ENCODE data around the gene ARPC1A. TPM values are rescaled to one million over a fixed set of nuclear protein-coding genes. Genes with fewer than 3 reads are reported as not detected.
"Not testable (repeated sequence)": the region's sequence is repeated elsewhere in the genome, so short reads cannot be mapped to it uniquely, and the experiment has no call there.

The ARPC1A gene
- total and polyA plus RNA-seq, 4 donors: 82.4 to 147 (median 121) TPM

DNA sequence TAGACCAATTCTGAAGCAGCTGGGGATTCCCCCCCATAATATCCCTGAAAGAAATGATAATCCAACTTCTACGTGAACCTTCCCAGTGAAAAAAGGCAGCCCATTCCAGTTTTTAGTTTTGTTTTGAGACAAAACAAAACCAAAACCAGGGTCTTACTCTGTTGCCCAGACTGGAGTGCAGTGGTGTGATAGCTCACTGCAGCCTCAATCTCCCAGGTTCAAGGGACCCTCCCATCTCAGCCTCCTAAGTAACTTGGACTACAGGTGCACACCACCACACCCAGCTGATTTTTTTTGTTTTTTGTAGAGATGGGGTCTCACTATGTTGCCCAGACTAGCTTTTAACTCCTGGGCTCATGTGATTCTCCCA is 12.5 kb upstream of the ARPC1A start:
- no peaks in the 10 kb centered on the region for H3K36me3 ChIP-seq (ENCODE audit: control insufficient read depth, insufficient read depth, low read length)
- no peaks in the 10 kb centered on the region for H3K27me3 ChIP-seq (ENCODE audit: control insufficient read depth, insufficient read depth, low read length)
- DNase-seq (ENCODE audit: low read depth in 4 of 6, low spot score in 6 of 6): no peak
- no peak overlapping the region for H3K27ac ChIP-seq (ENCODE audit: low read depth, low read length)
- H3K4me1 ChIP-seq (ENCODE audit: control insufficient read depth, insufficient read depth, low read length): no peaks in the 10 kb centered on the region
- WGBS (ENCODE audit: insufficient coverage): no CpG with 5 or more reads among the region's 1 CpG
- H3K9me3 ChIP-seq (ENCODE audit: control insufficient read depth, insufficient read depth, low read length): no peaks in the 10 kb centered on the region
- no peak overlapping the region for H3K4me3 ChIP-seq (ENCODE audit: low read depth, low read length)

DNA sequence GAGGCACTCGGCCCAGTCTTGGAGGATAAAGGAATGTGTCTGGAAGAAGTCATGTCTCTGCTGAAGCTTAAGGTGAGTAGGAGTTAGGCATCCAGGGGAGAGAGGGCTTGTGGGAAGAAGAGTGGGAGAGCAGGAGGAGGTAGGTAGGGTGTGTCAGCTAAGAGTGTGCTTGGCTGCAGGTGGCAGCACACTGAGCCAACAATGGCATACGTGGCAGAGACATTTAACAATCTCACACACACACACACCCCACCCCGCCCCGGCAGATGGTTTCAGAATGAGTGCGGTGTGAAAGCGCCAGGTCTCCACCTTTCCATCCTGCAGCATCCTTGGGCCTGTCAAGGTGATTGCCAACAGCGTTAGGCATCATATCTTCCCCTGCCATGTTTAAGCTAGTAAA is 11.2 kb upstream of the ARPC1A start:
- Histone ChIP-seq H3K4me3 (ENCODE audit: low read depth, low read length) (no peak overlapping the region), H3K36me3 (ENCODE audit: control insufficient read depth, insufficient read depth, low read length) (no peaks in the 10 kb centered on the region), H3K27me3 (ENCODE audit: control insufficient read depth, insufficient read depth, low read length) (no peaks in the 10 kb centered on the region), H3K4me1 (ENCODE audit: control insufficient read depth, insufficient read depth, low read length) (no peaks in the 10 kb centered on the region), H3K27ac (ENCODE audit: low read depth, low read length) (no peak overlapping the region), H3K9me3 (ENCODE audit: control insufficient read depth, insufficient read depth, low read length) (no peaks in the 10 kb centered on the region)
- 89% methylated on average over 7 of the region's 7 CpGs for WGBS (ENCODE audit: insufficient coverage)
- DNase-seq (ENCODE audit: low read depth in 4 of 6, low spot score in 6 of 6): no peak

DNA sequence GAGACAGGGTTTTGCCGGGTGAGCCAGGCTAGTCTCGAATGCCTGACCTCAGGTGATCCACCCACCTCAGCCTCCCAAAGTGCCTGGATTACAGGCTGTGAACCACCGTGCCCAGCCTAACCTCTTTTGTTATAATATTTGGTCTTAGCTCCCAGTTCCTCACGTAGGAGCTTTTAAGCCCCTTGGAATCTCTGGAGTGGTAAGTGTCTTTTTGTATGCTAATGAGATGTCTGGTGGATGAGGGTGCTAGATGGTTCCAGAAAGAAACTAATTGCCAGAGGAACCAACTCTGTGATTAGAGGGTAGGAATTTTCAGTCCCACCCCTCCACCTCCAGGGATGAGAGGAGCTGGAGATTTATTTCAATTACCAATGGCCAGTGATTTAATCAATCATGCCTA is 5.3 kb upstream of the ARPC1A start:
- DNase-seq (ENCODE audit: low read depth in 4 of 6, low spot score in 6 of 6): no peak
- Histone ChIP-seq H3K27ac (ENCODE audit: low read depth, low read length) (no peak overlapping the region), H3K4me3 (ENCODE audit: low read depth, low read length) (no peak overlapping the region), H3K36me3 (ENCODE audit: control insufficient read depth, insufficient read depth, low read length) (no peaks in the 10 kb centered on the region), H3K27me3 (ENCODE audit: control insufficient read depth, insufficient read depth, low read length) (no peaks in the 10 kb centered on the region), H3K9me3 (ENCODE audit: control insufficient read depth, insufficient read depth, low read length) (no peaks in the 10 kb centered on the region), H3K4me1 (ENCODE audit: control insufficient read depth, insufficient read depth, low read length) (peaks cover 9% of the 10 kb centered on the region)
- 74% methylated on average over 2 of the region's 4 CpGs for WGBS (ENCODE audit: insufficient coverage)

DNA sequence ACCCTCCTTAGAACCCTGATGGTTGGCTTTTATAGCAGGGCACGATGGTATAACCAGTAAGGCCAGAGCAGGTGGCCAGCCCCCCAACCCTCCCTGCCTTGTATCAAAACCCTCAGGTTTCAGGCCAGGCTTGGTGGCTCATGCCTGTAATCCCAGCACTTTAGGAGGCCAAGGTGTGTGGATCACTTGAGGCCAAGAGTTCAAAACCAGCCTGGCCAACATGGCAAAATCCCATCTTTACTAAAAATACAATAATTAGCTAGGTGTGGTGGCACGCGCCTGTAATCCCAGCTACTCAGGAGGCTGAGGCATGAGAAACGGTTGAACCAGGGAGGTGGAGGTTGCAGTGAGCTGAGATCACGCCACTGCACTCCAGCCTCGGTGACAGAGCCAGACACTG is 3.0 kb upstream of the ARPC1A start:
- H3K27me3 ChIP-seq (ENCODE audit: control insufficient read depth, insufficient read depth, low read length); H3K27ac ChIP-seq (ENCODE audit: low read depth, low read length); DNase-seq (ENCODE audit: low read depth in 4 of 6, low spot score in 6 of 6); H3K9me3 ChIP-seq (ENCODE audit: control insufficient read depth, insufficient read depth, low read length); H3K36me3 ChIP-seq (ENCODE audit: control insufficient read depth, insufficient read depth, low read length); H3K4me3 ChIP-seq (ENCODE audit: low read depth, low read length): not testable (repeated sequence)
- WGBS (ENCODE audit: insufficient coverage): 50% methylated on average over 1 of the region's 6 CpGs
- H3K4me1 ChIP-seq (ENCODE audit: control insufficient read depth, insufficient read depth, low read length): peaks cover 17% of the 10 kb centered on the region

DNA sequence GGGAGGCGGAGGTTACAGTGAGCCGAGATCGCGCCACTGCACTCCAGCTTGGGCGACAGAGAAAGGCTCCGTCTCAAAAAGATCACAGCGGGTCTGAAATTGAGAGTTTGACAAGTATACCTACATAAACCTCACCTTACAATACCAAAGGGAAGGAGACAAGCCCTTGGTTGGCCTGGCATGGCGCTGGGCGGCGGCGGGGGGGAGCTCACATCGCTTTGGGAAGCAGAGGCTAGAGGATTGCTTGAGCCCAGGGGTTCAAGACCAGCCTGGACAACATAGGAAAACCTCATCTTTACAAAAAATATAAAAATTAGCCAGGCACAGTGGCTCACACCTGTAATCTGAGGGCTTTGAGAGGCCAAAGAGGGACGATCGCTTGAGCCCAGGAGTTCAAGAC is 1.1 kb upstream of the ARPC1A start:
- WGBS (ENCODE audit: insufficient coverage): no CpG with 5 or more reads among the region's 14 CpGs
- H3K4me3 ChIP-seq (ENCODE audit: low read depth, low read length): no peak overlapping the region
- H3K27ac ChIP-seq (ENCODE audit: low read depth, low read length): no peak overlapping the region

DNA sequence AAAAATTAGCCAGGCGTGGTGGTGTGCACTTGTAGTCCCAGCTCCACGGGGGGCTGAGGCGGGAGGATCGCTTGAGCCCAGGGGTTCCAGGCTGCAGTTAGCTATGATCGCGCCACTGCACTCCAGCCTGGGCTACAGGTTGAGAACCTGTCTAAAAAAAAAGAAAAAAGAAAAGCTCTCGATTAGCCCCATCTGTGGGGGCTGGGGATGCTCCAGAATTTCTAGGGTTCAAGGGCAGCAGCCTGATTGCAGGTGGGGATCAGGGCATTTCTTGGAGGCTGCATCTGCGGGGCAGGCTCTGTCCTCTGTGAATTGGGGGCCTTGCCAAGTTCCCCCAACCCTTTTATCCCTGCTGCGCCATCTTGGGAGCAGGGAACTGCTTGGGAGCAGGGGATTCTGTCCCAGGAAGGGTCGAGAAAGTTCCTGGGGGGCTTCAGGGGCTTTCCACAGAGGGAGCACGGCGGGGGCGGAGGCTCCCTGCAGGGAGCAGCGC is 651 bp upstream of the ARPC1A start:
- H3K4me3 ChIP-seq (ENCODE audit: low read depth, low read length): peak overlapping the region; percentile 93
- DNase-seq (ENCODE audit: low read depth in 4 of 6, low spot score in 6 of 6): peak in 2 of 6 donors; percentile 14 to 58
- H3K36me3 ChIP-seq (ENCODE audit: control insufficient read depth, insufficient read depth, low read length): no peaks in the 10 kb centered on the region
- H3K27me3 ChIP-seq (ENCODE audit: control insufficient read depth, insufficient read depth, low read length): no peaks in the 10 kb centered on the region
- peak overlapping the region; percentile 80 for H3K27ac ChIP-seq (ENCODE audit: low read depth, low read length)
- peaks cover 20% of the 10 kb centered on the region for H3K4me1 ChIP-seq (ENCODE audit: control insufficient read depth, insufficient read depth, low read length)
- H3K9me3 ChIP-seq (ENCODE audit: control insufficient read depth, insufficient read depth, low read length): no peaks in the 10 kb centered on the region
- WGBS (ENCODE audit: insufficient coverage): 15% methylated on average over 14 of the region's 14 CpGs

More for the DNA sequence above, 1.1 kb upstream of the ARPC1A start:
- Histone ChIP-seq H3K27me3 (ENCODE audit: control insufficient read depth, insufficient read depth, low read length) (no peaks in the 10 kb centered on the region), H3K9me3 (ENCODE audit: control insufficient read depth, insufficient read depth, low read length) (no peaks in the 10 kb centered on the region), H3K36me3 (ENCODE audit: control insufficient read depth, insufficient read depth, low read length) (no peaks in the 10 kb centered on the region), H3K4me1 (ENCODE audit: control insufficient read depth, insufficient read depth, low read length) (peaks cover 20% of the 10 kb centered on the region)
- DNase-seq (ENCODE audit: low read depth in 4 of 6, low spot score in 6 of 6): no peak

DNA sequence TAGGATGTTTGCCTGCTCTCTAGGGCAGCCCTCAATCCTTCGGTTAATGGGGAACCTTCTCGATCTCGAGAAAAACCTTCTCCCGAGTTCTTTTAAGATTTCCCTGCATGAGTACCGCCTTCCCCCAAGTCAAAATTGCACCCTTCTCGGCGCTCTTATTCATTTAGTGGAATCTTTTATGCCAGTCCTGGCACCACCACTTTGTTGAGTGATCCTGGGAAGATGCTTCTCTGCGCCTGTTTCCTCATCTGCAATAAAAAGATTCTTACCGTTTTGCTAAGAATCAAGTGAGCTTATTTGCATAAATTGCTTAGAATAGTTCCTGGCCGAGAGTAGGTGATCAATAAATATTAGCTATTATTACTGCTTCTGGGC is 697 bp downstream of the ARPC1A start:
- peaks cover 20% of the 10 kb centered on the region for H3K4me1 ChIP-seq (ENCODE audit: control insufficient read depth, insufficient read depth, low read length)
- DNase-seq (ENCODE audit: low read depth in 4 of 6, low spot score in 6 of 6): no peak

DNA sequence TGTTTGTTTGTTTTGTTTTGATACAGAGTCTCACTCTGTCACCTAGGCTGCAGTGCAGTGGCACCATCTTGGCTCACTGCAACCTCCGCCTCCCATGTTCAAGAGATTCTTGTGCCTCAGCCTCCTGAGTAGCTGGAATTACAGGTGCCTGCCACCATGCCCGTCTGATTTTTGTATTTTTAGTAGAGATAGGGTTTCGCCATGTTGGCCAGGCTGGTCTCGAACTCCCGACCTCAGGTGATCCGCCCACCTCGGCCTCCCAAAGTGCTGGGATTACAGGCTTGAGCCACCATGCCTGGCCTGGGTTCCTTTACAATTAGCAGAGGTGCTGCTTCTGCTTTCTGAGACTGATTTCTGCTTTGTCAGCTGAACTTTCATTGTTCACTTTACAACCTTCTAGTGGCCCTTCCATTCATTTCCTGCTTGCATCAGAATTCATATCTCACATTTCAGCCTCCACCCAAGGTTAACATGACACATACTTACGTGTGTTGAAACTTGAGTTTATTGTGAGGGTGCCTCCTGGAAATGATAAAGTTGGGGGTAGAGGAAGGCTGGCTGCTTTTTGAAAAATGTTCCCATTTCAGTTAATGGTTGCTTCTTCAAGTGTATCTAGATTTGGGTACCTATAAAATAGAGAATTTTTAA is 4.7 kb downstream of the ARPC1A start:
- not testable (repeated sequence) for H3K4me3 ChIP-seq (ENCODE audit: low read depth, low read length); DNase-seq (ENCODE audit: low read depth in 4 of 6, low spot score in 6 of 6); H3K27ac ChIP-seq (ENCODE audit: low read depth, low read length); H3K9me3 ChIP-seq (ENCODE audit: control insufficient read depth, insufficient read depth, low read length); H3K27me3 ChIP-seq (ENCODE audit: control insufficient read depth, insufficient read depth, low read length)
- Histone ChIP-seq H3K4me1 (ENCODE audit: control insufficient read depth, insufficient read depth, low read length) (peaks cover 11% of the 10 kb centered on the region), H3K36me3 (ENCODE audit: control insufficient read depth, insufficient read depth, low read length) (peaks cover 12% of the 10 kb centered on the region)
- 84% methylated on average over 6 of the region's 8 CpGs for WGBS (ENCODE audit: insufficient coverage)

More for the DNA sequence above, 697 bp downstream of the ARPC1A start:
- no peaks in the 10 kb centered on the region for H3K9me3 ChIP-seq (ENCODE audit: control insufficient read depth, insufficient read depth, low read length)
- H3K36me3 ChIP-seq (ENCODE audit: control insufficient read depth, insufficient read depth, low read length): no peaks in the 10 kb centered on the region
- H3K4me3 ChIP-seq (ENCODE audit: low read depth, low read length): peak overlapping the region; percentile 93
- H3K27me3 ChIP-seq (ENCODE audit: control insufficient read depth, insufficient read depth, low read length): no peaks in the 10 kb centered on the region
- WGBS (ENCODE audit: insufficient coverage): 2% methylated on average over 7 of the region's 10 CpGs
- H3K27ac ChIP-seq (ENCODE audit: low read depth, low read length): no peak overlapping the region

DNA sequence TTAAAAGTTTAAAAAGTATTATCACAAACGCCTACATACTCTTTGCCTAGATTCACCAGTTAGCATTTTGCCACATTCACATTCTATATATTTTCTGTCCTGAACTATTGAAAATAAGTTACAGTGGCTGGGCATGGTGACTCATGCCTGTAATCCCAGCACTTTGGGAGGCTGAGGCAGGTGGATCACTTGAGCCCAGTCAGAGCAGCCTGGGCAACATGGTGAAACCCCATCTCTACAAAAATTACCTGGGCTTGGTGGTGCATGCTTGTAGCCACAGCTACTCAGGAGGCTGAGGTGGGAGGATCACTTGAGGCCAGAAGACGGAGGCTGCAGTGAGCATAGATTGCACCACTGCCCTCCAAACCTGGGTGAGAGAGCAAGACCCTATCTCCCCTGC is 5.3 kb downstream of the ARPC1A start:
- no peaks in the 10 kb centered on the region for H3K27me3 ChIP-seq (ENCODE audit: control insufficient read depth, insufficient read depth, low read length)
- H3K27ac ChIP-seq (ENCODE audit: low read depth, low read length): no peak overlapping the region
- no peak for DNase-seq (ENCODE audit: low read depth in 4 of 6, low spot score in 6 of 6)
- H3K4me3 ChIP-seq (ENCODE audit: low read depth, low read length): no peak overlapping the region
- peaks cover 11% of the 10 kb centered on the region for H3K4me1 ChIP-seq (ENCODE audit: control insufficient read depth, insufficient read depth, low read length)
- WGBS (ENCODE audit: insufficient coverage): no CpG with 5 or more reads among the region's 2 CpGs
- peaks cover 17% of the 10 kb centered on the region for H3K36me3 ChIP-seq (ENCODE audit: control insufficient read depth, insufficient read depth, low read length)
- H3K9me3 ChIP-seq (ENCODE audit: control insufficient read depth, insufficient read depth, low read length): no peaks in the 10 kb centered on the region

DNA sequence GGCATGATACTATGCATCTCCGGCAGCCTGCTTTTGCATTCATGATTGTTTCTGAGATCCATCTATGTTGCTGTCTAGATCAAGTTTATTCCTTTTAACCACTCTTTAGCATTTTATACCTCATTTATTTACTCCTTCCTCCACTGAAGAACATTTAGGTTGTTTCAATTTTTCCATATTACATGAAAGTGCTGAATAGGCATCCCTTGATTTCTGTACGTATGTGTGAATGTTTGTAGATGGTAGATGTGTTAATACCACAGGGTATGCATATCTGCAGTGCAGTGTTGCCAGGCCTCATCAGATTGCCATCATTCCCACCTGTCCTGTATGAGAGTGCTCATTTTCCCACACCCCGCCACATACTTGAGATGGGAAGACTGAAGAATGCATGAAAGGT is 13.9 kb downstream of the ARPC1A start:
- no peak overlapping the region for H3K27ac ChIP-seq (ENCODE audit: low read depth, low read length)
- H3K36me3 ChIP-seq (ENCODE audit: control insufficient read depth, insufficient read depth, low read length): peaks cover 64% of the 10 kb centered on the region
- no peaks in the 10 kb centered on the region for H3K27me3 ChIP-seq (ENCODE audit: control insufficient read depth, insufficient read depth, low read length)
- no peak overlapping the region for H3K4me3 ChIP-seq (ENCODE audit: low read depth, low read length)
- H3K4me1 ChIP-seq (ENCODE audit: control insufficient read depth, insufficient read depth, low read length): no peaks in the 10 kb centered on the region
- no peaks in the 10 kb centered on the region for H3K9me3 ChIP-seq (ENCODE audit: control insufficient read depth, insufficient read depth, low read length)
- DNase-seq (ENCODE audit: low read depth in 4 of 6, low spot score in 6 of 6): no peak
- no CpG with 5 or more reads among the region's 3 CpGs for WGBS (ENCODE audit: insufficient coverage)

All from spinal cord (tissue), 10 donors.